ENCODE data around the gene GPC6.

GPC6 gene

DNA sequence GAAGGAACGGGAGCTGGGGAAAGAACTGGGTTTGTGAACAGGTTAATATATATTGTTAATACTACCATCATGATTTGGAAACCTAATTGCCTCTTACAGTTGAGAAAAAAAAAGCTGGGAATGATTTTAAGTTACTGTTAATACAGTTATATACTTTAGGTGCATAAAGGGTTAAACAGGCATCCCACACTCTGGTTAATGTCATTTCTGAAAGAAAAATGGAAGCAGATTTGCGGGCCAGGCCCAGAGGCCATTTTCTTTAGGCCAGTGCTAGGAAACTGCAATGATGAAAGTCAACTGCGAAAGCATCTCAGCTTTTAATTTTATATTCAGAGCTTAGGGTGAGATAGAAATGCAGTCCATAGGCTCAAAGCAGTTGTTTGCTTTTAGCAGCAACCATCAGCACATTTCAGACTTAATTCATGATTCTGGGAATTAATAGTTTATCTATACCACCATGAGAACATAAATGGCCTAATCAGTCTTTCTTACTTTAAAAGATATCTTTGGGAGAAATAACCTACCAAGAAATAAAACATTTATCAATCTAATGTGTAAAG, 592.8 kb downstream of the GPC6 start:
- no peak overlapping the region for H3K27ac Mint-ChIP-seq

DNA sequence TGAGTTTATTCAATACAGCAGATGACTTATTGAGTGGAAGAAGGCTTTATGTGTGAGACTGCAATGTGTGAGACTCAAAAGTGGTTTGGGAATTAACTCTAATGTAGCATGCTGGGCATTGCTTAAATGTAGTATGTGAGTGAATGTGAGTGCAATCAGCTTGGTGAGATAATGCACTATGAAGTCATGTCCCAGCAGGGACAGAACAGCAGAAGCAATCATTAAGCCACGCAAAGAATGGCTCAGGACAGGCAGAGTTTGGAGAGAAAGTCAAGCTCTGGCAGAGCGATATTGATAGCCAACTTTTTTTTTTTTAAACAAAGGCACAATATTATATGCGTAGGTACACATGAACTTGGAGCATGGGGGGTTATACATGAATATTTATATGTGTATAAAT, 597.7 kb downstream of the GPC6 start:
- Mint-ChIP-seq H3K4me1 (no peaks in the 10 kb centered on the region), H3K27me3 (peaks cover 1% of the 10 kb centered on the region), H3K27ac (no peak overlapping the region), H3K36me3 (ENCODE audit: low read depth) (no peaks in the 10 kb centered on the region), H3K9me3 (no peaks in the 10 kb centered on the region), H3K4me3 (no peak overlapping the region)
- ATAC-seq (no peak), DNase-seq (no peak)

More for the DNA sequence above, 592.8 kb downstream of the GPC6 start:
- Mint-ChIP-seq H3K9me3 (no peaks in the 10 kb centered on the region), H3K4me1 (no peaks in the 10 kb centered on the region), H3K27me3 (peaks cover 3% of the 10 kb centered on the region), H3K36me3 (ENCODE audit: low read depth) (no peaks in the 10 kb centered on the region), H3K4me3 (no peak overlapping the region)
- no peak for DNase-seq
- ATAC-seq, result no peak

DNA sequence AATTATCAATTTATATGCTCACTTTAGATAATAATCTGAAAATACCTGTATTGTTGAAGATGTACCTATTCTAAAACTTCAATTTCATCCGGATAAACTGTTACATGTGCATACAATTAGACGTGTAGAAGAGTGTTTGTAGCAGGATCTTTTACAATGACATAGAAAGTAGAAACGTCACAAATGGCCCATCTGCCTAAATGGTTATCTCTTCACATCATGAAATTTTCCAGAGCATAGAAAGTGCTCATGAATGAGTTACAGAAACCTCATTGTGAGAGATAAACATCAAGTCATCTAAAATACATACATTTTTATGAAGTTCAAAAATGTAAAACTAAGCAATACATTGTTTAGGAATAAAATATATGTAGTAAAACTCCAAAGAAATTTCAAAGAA, 607.4 kb downstream of the GPC6 start:
- Mint-ChIP-seq H3K4me1 (no peaks in the 10 kb centered on the region), H3K27ac (no peak overlapping the region), H3K9me3 (no peaks in the 10 kb centered on the region), H3K36me3 (ENCODE audit: low read depth) (no peaks in the 10 kb centered on the region), H3K4me3 (no peak overlapping the region), H3K27me3 (peaks cover 3% of the 10 kb centered on the region)
- DNase-seq, result no peak
- ATAC-seq, result no peak

DNA sequence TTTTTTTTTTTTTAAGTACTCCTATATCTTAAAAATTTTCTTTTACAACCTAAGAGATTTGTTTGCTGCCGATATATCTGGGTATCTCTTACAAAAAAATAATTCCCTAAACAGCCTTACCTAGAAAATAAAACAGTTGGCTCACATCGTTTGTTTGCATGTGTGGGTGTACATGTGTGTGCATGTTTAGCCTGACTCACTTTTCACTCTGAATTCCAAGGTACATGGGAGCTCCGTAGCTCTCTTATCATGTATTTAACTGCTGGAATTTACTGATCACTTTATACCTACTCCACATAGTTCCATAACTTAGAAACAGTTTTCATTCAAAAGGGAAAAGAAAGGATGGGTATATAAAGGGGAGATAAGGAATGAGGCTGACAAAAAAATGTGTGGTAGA, 616.5 kb downstream of the GPC6 start:
- DNase-seq (no peak), ATAC-seq (no peak)
- no peak overlapping the region for H3K4me3 Mint-ChIP-seq
- no peak overlapping the region for H3K27ac Mint-ChIP-seq
- no peaks in the 10 kb centered on the region for H3K27me3 Mint-ChIP-seq
- no peaks in the 10 kb centered on the region for H3K4me1 Mint-ChIP-seq
- H3K36me3 Mint-ChIP-seq (ENCODE audit: low read depth), result no peaks in the 10 kb centered on the region
- H3K9me3 Mint-ChIP-seq, result no peaks in the 10 kb centered on the region

DNA sequence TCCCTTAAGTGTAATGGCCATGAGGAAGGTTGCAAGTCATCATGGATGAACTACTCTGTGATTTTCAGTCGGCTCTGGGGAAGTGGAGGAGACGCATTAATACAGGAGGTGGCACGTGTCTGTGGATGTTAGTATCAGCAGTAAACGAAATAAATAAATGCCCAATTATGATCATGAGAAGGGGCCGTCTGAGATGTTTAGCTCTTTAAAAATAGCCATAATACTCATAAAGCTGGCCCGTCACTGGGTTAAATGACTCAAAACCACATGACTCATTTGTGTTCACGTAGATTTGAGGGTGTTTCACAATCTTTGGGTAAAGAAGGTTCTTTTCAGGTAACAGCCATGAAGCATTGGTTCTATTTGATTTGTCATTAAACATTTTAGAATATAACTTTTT, 620.6 kb downstream of the GPC6 start:
- H3K4me1 Mint-ChIP-seq, result no peaks in the 10 kb centered on the region
- H3K4me3 Mint-ChIP-seq, result no peak overlapping the region
- ATAC-seq (peak; percentile 43), DNase-seq (no peak)
- no peaks in the 10 kb centered on the region for H3K27me3 Mint-ChIP-seq
- no peaks in the 10 kb centered on the region for H3K9me3 Mint-ChIP-seq
- H3K27ac Mint-ChIP-seq, result no peak overlapping the region
- H3K36me3 Mint-ChIP-seq (ENCODE audit: low read depth), result no peaks in the 10 kb centered on the region

DNA sequence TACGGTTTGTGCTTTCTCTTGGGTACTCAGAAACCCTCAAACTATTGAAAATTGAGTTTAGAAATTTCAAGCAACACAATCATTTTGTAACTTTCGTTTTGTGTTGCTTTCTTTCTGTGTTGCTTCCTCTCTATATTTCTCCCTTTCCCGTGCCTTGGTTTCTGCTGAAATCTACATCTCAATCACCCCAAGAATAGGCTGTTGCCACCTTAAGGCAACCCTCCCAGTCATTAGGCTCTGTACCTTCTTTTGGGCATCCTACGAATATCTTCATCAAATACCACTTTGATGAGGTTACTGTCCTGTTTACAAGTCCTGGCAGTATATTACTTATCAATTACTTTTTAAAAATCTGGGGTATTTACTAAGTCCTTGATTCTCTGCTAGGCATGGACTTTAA, 621.6 kb downstream of the GPC6 start:
- Mint-ChIP-seq H3K27me3 (no peaks in the 10 kb centered on the region), H3K9me3 (no peaks in the 10 kb centered on the region), H3K36me3 (ENCODE audit: low read depth) (no peaks in the 10 kb centered on the region), H3K4me1 (no peaks in the 10 kb centered on the region), H3K27ac (no peak overlapping the region), H3K4me3 (no peak overlapping the region)
- ATAC-seq (no peak), DNase-seq (no peak)

DNA sequence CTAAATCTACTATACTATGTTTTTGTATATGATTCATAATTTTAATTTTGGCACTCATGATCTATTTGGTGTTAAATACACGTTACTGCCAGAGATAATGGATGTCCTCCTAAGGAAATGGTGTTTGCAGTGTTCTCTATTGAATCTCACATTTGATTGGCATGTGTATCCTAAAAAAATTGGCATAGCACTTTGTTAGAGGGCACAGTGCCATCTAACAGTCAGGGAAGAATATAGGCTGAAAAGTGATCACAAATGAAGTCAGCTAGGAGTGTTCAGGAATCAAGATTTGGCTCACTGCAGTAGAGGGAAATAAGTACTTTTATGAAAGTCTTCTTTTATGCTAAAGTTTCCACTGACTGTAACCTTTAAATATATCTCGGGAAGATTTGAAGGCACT, 624.6 kb downstream of the GPC6 start:
- Mint-ChIP-seq H3K27me3 (peaks cover 6% of the 10 kb centered on the region), H3K4me3 (no peak overlapping the region), H3K36me3 (ENCODE audit: low read depth) (no peaks in the 10 kb centered on the region), H3K4me1 (no peaks in the 10 kb centered on the region), H3K27ac (no peak overlapping the region), H3K9me3 (no peaks in the 10 kb centered on the region)
- DNase-seq (no peak), ATAC-seq (no peak)

DNA sequence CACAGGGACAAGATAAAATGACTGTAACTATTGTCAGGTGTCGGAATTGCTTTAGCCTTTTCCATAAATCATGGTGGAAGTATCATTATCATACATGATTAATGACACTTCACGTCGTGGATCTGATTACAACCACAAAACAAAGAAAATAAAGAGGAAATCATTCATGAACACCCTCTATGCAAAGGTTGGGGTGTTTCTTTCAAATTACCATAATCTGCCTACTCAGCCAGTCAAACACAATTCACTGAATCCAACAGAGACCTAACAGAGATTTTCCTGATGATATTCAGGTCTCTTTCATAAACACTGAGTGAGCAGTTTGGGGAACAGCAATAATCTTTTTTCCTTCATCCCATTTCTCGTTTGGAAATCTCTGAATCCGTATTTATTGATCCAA, 627.3 kb downstream of the GPC6 start:
- no peak for ATAC-seq
- H3K27me3 Mint-ChIP-seq, result peaks cover 6% of the 10 kb centered on the region
- no peak overlapping the region for H3K27ac Mint-ChIP-seq
- no peaks in the 10 kb centered on the region for H3K36me3 Mint-ChIP-seq (ENCODE audit: low read depth)
- no peak for DNase-seq
- H3K9me3 Mint-ChIP-seq, result no peaks in the 10 kb centered on the region
- H3K4me1 Mint-ChIP-seq, result no peaks in the 10 kb centered on the region
- H3K4me3 Mint-ChIP-seq, result no peak overlapping the region

DNA sequence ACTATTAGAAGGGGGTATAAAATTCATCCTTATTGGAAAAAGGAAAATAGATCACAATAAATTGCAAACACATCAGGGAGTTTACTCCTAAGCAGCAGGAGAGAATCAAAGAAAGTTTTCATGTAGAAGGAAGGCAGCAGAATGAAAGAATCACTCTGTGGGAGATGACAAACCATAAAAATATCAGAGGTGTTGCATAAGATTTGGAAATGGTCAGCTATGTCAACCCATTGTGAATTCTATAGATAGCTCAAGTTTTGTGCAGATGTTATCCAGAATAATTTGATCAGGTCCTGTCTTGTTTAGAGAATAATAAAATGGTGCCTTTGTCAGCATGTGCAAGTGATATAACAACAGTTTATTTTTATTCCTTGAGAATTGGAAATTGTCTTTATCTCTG, 630.5 kb downstream of the GPC6 start:
- H3K9me3 Mint-ChIP-seq, result no peaks in the 10 kb centered on the region
- no peaks in the 10 kb centered on the region for H3K36me3 Mint-ChIP-seq (ENCODE audit: low read depth)
- no peak overlapping the region for H3K4me3 Mint-ChIP-seq
- H3K4me1 Mint-ChIP-seq, result no peaks in the 10 kb centered on the region
- no peak overlapping the region for H3K27ac Mint-ChIP-seq
- no peak for ATAC-seq
- DNase-seq, result no peak
- peaks cover 6% of the 10 kb centered on the region for H3K27me3 Mint-ChIP-seq

DNA sequence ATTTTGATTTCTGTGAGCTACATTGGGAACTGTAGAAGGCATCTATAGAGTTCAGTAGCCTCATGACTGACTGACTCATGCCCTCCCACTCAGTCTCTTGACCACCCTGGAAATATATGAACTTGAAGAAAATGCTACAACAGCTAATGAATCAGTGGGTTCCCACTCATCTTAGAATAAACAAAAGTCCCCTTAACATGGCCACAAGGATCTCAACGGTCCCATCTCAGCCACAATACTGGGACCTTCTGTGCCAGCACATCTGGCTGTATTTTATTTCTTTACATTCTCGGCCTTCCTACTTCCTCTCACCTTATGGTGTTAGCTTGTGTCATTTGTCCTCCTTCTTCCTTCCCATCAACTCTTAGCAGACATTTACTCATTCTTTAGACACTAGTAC, 633.1 kb downstream of the GPC6 start:
- ATAC-seq, result no peak
- no peaks in the 10 kb centered on the region for H3K4me1 Mint-ChIP-seq
- H3K36me3 Mint-ChIP-seq (ENCODE audit: low read depth), result no peaks in the 10 kb centered on the region
- no peak overlapping the region for H3K27ac Mint-ChIP-seq
- H3K9me3 Mint-ChIP-seq, result no peaks in the 10 kb centered on the region
- no peak overlapping the region for H3K4me3 Mint-ChIP-seq
- peaks cover 4% of the 10 kb centered on the region for H3K27me3 Mint-ChIP-seq
- DNase-seq, result no peak

DNA sequence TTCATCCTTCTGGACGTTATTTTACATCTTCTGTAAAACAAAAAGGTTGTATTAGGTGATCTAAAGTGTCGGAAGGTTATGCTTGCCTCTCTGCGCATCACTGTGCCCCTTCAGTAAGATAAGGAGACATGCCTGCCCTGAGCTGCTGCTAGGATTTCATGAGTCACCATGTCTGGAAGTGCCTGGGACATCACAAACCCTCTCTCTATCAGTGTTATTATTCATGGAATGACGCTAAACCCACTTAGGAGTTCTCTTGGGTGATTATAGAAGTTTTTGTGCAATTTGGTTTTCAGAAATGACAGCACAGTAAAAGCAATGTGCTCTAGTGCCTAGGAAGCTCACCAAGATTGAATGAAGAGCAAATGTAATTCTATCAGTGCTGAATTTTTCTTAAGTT, 635.2 kb downstream of the GPC6 start:
- Mint-ChIP-seq H3K36me3 (ENCODE audit: low read depth) (no peaks in the 10 kb centered on the region), H3K4me1 (no peaks in the 10 kb centered on the region), H3K27me3 (no peaks in the 10 kb centered on the region), H3K4me3 (no peak overlapping the region), H3K27ac (no peak overlapping the region), H3K9me3 (no peaks in the 10 kb centered on the region)
- DNase-seq (no peak), ATAC-seq (no peak)

DNA sequence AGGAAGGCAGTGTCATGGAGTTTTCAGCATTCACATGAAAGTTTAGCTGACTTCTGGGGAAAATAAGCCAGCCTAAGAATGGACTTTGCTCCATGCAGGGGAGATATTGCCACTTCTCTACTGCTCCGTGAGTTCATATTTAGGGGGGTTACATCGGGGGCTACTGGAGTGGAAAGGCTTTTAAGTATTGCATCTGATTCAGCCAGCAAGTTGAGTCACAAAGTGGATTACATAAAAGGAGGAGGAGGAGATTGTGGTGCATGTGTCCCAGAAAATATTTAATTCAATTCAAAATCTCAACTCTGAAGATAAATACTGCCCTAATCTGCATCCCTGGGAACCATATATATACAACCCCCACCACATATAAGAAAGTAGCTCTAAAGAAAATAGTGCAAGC, 635.7 kb downstream of the GPC6 start:
- Mint-ChIP-seq H3K4me1 (no peaks in the 10 kb centered on the region), H3K27me3 (no peaks in the 10 kb centered on the region), H3K36me3 (ENCODE audit: low read depth) (no peaks in the 10 kb centered on the region), H3K9me3 (no peaks in the 10 kb centered on the region), H3K4me3 (no peak overlapping the region), H3K27ac (no peak overlapping the region)
- no peak for DNase-seq
- ATAC-seq, result no peak

DNA sequence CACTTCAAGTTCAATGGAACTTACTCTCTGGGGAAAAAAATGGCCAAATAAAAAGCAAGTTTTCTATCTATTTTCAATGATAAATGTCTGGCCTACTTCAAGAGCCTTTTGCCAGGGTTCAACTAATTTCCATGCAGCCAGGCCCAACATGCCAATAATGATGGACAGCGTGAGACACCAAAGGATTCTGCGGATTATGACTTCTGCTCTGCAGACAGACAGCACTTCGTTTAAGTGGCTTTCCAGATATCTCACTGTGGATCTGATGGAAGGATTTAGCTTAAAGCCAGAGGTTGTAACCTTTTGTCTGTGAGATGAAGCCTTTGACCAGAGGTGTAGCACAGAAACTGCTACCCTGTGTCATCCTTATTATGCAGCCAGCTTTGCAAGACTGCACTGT, 638.6 kb downstream of the GPC6 start:
- Mint-ChIP-seq H3K36me3 (ENCODE audit: low read depth) (no peaks in the 10 kb centered on the region), H3K27ac (no peak overlapping the region), H3K27me3 (peaks cover 3% of the 10 kb centered on the region), H3K9me3 (no peaks in the 10 kb centered on the region), H3K4me1 (no peaks in the 10 kb centered on the region), H3K4me3 (no peak overlapping the region)
- no peak for DNase-seq
- no peak for ATAC-seq

DNA sequence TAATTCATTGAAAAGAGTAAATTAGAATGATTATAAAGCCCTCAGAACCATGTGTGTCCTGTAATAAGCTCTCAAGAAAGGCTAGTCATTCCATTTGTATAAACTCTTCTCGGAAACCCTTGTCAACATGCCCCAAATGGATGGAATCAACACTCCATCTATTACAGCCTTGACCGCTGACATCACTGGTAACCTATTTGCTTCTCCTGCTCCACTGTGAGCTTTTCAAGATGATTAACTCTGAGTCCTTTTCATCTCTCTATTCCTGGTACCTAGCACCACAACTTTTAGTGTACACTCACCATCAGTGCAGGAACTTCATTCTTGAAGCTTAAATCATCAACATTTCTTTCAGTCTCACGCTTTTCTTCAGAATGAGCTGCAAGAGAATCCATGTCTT, 640.9 kb downstream of the GPC6 start:
- Mint-ChIP-seq H3K27me3 (peaks cover 3% of the 10 kb centered on the region), H3K36me3 (ENCODE audit: low read depth) (no peaks in the 10 kb centered on the region), H3K4me3 (no peak overlapping the region), H3K9me3 (no peaks in the 10 kb centered on the region), H3K4me1 (no peaks in the 10 kb centered on the region), H3K27ac (no peak overlapping the region)
- DNase-seq (no peak), ATAC-seq (no peak)

DNA sequence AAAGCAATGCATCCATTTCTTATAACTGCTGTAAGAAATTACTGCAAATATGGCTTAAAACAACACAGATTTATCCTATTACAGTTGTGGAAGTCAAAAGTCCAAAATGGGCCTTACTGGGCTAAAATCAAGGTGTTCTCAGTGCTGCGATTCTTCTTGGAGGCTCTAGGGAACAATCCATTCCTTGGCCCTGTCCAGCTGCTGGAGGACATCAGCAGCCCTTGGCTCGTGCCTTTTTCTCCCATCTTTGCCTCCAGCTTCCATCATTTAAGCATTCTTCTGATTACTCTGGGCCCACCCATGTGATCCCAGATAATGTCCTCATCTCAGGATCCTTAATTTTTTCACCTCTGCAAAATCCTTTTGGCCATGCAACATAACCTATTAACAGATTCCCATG, 645.8 kb downstream of the GPC6 start:
- Mint-ChIP-seq H3K27ac (no peak overlapping the region), H3K9me3 (no peaks in the 10 kb centered on the region), H3K36me3 (ENCODE audit: low read depth) (no peaks in the 10 kb centered on the region), H3K27me3 (peaks cover 5% of the 10 kb centered on the region), H3K4me1 (no peaks in the 10 kb centered on the region), H3K4me3 (no peak overlapping the region)
- DNase-seq (no peak), ATAC-seq (no peak)

DNA sequence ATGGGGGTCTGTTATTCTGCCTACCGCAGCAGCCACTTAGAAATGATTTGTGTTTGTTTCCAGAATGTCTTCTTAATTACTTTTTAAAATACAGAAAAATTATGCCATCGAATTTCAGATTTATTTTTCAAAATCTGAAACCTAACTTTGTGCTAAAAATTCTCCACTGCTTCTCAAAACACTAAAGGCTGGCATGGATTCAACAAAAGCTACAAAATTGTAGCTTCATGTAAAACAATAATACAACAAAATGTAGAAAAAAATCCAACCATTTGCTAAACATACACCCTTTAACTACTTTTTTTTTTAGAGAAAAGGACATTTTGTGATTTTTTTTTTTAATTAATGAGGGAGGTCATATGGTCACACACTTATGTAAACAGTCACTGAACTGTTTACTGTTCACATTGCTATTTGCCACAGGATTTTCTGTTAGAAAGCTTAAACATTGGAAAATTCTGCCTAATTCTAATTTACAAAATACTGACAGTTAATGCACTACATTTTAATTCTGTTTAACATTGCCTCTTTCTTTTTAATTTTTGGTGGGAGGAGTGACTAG, 646.3 kb downstream of the GPC6 start:
- Mint-ChIP-seq H3K4me3 (no peak overlapping the region), H3K27me3 (peaks cover 5% of the 10 kb centered on the region), H3K27ac (no peak overlapping the region), H3K36me3 (ENCODE audit: low read depth) (no peaks in the 10 kb centered on the region), H3K9me3 (no peaks in the 10 kb centered on the region), H3K4me1 (no peaks in the 10 kb centered on the region)
- ATAC-seq (no peak), DNase-seq (no peak)

Measured in activated naive CD8-positive, alpha-beta T cell treated with anti-CD3 and anti-CD28 coated beads, Interleukin-2, amount 50 U/mL, for 24 hours (primary cell).